Measurements from ENCODE around the gene RBM34.
A peak's percentile ranks its signal among the peaks of the same experiment; 100 is the strongest.
"Not testable (repeated sequence)": the region's sequence is repeated elsewhere in the genome, so short reads cannot be mapped to it uniquely, and the experiment has no call there.

Gene RBM34

DNA sequence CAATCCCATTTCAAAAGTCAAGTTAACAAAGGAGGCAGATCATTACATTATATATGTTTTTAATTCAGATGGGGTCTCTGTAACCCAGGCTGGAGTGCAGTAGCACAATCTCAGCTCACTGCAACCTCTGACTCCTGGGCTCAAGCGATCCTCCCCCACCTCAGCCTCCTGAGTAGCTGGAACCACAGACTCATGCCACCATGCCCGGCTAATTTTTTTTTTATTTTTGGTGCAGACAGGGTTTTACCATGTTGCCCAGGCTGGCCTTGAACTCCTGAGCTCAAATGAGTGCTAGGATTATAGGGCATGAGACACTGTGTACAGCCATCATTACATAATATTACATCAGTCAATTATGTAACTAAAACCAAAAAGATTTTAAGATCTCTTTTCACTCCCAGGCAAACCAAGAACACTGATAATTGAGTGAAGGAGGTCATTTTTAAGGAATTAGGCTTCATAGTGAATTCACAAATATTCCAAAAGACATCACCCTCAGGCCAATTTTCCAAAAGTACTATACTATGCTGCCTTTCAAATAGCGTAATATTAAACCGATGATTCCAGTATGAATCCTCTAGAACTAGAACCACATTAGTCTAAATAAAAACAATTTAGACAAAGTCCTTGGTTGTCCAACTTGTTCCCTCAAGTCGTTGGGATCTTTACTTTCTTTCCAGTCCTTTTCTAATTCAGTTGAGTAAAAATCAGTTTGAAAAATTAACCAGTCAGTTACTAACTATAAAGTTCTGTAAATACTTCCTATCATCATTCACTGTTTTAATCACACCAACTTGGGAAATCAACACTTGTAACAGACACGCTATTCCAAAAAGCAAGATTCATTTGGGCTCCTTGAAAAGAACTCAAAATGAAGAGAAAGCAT is 48.5 kb downstream of the RBM34 start:
- DNase-seq (ENCODE audit: low spot score), result no peak

DNA sequence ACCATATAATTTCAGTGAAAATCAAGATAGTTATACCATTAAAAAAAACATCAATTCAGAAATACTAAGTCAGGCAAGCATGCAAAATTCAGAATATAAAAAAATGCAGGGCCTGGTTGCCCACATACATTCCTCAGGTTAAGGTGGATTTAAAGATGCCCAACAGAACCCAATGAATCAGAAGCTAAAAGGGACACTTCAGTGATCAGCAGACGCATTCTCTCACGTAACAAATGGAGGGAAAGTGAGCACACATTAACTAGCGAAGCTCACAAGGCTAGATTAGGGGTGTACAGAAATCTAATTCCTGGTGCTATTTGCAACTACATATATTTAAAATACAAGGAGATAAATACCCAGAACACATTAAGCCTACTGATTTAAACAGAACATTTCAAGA is 49.9 kb downstream of the RBM34 start:
- DNase-seq (ENCODE audit: low spot score), result no peak

DNA sequence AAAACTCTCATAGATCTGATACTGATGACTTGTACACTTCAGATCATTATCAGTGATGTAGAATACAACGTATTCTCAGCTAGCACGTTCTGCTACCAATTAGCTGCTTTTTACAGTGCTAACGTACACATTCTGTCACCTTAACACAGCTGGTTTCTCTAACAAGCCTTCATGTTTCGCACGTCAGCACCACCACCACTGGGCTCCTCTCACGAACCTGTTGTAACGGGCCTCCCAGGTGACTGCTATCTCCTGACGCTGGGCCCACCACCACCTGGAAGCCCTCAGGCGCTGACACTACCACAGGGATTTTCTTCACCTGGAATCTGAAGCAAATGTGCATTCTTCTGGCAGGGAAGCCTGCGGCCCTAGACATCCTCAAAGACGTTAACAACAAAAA is 52.2 kb downstream of the RBM34 start:
- DNase-seq (ENCODE audit: low spot score), result no peak

DNA sequence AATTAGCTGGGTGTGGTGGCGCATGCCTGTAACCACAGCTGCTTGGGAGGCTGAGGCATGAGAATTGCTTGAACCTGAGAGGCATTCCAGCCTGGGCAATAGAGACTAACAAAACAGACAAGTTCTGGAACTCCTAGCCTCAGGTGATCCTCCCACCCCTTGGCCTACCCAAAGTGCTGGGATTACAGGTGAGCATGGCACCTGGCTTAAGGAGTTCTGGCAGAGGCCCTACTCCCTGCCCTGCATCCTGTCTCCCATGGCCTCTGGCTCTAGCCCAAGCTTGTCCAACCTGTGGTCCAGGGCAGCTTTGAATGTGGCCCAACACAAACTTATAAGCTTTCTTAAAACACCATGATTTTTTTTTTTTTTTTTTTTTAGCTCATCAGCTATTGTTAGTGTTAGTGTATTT is 52.9 kb downstream of the RBM34 start:
- DNase-seq (ENCODE audit: low spot score), result no peak

DNA sequence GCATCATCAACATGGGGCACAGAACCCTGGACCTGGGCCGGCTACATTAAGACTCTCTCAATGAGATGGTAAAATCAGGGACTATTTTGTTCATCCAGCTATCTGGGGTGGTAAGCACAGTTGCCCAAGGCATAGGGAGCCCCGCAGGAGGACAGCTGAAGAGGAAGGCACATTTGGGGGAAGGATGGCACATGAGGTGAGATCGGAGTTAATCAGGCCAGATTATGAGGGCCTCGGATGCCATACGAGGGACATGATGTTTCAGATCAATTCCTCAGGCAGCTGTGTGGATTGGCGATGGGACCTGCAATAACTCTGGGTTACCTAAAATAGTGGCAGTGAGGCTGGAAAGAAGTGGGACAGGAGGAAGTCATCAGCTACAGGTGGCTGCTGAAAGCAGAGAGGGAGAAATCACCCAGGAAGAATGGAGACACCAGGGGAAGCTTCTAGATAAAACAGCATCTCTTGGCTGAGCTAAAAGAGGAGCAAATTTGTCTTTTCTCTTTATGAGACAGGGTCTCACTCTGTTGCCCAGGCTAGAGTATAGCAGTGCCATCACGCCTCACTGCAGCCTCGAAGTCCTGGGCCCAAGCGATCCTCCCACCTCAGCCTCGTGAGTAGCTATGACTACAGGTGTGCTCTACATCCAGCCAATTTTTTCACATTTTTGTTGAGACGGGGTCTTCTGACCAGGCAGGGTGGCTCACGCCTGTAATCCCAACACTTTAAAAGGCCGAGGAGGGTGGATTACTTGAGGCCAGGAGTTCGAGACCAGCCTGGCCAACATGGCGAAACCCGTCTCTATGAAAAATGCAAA is 53.5 kb downstream of the RBM34 start:
- DNase-seq (ENCODE audit: low spot score), result no peak

DNA sequence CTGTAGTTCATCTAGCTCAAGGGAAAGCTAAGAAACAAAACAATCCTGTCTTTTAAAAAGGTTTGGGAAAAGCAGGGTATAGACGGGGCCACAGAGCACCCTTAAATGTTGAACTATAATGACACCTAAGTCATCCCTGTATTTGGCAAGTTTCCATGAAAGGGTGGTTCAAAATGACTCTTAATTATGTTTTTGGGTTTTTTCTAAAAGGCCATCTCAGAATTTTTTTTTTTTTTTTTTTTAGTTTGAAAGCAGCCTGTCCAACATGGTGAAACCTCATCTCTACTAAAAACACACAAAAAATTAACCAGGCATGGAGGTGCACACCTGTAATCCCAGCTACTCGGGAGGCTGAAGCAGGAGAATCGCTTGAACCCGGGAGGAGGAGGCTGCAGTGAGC is 54.6 kb downstream of the RBM34 start:
- no peak for DNase-seq (ENCODE audit: low spot score)

DNA sequence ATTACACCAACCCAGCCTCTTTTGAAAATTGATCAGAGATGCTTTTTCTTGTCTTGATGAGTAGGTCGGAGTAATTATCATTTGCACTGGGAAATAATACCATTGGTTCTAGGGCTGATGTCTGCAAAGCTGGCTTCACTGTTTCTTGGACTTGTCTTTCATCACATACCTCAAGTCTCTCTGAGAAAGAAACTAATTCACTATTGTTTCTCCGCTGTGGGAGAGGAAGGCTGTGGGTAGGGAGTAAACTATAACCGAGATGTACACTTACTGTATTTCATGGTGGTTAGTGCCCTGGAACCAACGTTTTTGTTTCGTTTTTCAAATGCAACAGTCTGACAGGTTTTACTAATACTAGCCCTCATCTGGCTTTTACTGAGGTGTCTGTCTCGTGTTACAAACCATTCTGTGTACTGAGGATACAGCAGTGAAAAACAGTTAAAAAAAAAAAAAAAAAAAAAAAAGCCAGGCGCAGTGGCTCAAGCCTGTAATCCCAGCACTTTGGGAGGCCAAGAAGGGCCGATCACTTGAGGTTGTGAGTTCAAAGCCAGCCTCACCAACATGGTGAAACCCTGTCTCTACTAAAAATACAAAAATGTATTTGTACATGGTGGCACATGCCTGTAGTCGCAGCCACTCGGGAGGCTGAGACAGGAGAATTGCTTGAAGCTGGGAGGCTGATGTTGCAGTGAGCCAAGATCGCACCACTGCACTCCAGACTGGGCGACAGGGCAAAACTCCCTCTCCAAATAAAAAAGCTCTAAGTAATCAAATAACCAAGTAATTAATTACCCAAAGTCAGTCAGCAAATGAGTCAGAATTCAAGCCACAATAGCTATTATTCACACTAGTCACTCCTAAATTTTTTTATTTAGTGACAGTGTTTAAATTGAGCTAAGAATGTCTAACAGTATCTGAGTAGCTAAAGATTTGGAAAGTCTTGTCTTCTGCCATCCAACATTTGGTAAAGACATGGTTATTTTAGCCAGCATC is 55.7 kb downstream of the RBM34 start:
- DNase-seq (ENCODE audit: low spot score), result no peak

DNA sequence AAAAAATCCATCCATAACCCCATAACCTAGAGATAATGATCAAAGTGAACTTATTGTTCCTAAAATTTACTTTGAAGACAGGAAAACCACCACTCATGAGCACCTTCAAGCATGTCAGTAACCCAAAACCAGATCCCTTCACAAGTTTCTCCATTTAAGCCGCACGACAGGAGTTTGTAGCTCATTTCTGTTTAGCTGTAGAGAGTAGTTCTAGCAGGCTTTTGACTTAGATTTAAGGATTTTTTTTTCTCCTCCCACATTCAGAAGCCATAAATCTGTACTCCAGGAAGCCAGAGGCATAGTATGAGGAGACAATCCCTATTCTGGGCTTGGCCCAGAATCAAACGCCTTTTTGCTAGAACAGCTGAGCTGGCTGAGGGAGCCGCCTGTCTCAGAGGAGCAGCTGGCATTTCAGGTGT is 58.0 kb downstream of the RBM34 start:
- DNase-seq (ENCODE audit: low spot score), result no peak

DNA sequence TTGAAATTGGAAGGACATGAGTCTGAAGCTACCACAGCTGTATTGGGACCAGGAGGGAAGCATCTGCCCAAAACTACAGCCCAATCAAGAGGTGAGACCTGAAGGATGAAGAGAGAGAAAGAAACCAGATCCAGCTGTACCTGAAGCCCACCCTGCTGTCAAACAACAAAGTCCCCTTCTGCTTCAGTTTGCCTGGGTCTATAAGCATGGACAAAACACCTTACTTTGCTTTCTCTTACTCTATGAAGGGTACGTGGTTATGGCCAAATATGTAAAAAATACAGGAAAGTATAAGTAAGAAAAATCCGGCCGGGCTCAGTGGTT is 58.8 kb downstream of the RBM34 start:
- DNase-seq (ENCODE audit: low spot score), result no peak

DNA sequence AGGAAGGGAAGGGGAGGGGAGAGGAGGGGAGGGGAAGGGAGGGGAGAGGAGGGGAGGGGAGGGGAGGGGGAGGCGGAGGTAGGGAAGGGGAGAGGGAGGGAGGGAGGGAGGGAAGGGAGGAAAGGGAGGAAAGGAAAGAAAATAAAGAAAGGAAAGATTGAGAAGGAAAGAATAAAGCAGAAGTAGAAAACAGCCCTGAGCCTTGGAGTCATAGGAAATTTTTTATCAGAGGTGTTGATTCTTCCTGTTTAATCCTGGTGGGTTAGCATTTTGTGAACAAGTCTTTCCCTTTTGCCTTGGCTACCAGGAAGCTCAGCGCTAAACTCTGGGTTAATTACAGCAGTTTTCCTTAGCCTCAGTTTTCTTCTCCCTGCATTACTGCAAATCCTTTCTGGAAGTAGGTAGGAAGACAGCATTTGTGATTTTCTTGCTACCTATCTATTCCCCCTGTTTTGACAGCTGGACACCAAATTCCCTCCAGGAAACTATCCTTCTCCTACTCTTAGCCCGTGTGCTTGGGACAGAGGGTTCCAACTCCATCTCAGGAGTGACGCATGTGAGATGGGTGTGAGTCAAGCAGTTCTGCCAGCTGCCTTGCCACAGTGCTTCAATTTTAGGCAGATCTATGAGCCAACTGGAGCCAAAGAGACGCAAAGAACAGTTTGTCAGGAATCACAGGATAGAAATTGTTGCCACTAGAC is 59.3 kb downstream of the RBM34 start:
- no peak for DNase-seq (ENCODE audit: low spot score)

DNA sequence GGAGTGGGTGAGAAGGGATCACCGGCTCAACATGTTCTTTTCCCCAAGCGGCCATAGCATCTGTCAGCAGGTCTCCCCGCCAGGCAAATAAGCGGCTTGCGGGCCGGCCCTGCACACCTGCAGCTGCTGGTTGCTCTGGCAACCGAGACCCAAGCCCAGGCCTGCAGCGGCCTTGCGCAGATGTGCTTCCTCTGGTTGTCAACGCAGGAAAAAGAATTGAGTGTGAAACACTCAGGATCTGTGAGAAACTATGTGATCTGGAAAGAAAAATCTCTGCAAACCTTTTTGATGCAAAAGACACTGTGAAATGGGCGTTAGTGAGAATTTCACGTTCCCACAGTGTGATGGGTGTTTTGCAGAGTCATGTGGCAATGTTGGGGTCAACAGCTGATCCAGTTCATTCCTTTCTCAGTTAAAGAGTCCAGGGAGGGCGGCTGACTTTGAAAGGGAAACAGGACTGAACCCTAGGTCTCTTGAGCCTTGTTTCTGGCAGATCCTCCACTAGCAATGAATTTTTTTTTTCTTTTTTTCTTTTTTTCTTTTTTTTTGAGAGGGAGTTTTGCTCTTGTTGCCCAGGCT is 60.8 kb downstream of the RBM34 start:
- DNase-seq (ENCODE audit: low spot score), result no peak

DNA sequence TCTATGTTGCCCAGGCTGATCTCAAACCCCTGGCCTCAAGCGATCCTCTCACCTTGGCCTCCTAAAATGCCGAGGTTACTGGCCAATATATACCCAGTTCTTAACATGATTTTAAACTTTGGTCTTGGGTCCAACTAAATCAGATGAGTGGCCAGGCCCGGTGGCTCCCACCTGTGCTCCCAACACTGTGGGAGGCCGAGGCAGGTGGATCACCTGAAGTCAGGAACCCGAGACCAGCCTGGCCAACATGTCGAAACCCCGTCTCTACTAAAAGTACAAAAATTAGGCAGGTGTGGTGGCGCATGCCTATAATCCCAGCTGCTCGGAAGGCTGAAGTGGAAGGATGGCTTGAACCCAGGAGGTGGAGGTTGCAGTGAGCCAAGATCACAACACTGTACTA is 62.1 kb downstream of the RBM34 start:
- no peak for DNase-seq (ENCODE audit: low spot score)

DNA sequence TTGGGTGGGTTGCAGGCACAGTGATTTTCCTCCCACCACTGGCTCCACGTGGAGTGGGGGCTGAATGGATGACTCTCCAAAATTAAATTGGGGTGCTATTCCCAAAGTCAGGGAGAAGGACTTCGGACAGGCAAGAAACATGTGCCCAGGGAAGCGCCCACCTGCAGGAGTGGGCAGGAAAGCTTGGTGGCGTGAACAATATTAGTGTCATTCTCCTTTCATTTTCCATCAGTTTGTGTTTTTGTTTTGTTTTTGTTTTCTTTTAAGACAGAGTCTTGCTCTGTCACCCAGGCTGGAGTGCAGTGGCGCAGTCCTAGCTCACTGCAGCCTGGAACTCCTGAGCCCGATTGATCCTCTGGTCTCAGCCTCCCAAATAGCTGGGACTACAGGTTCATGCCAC is 62.5 kb downstream of the RBM34 start:
- no peak for DNase-seq (ENCODE audit: low spot score)

DNA sequence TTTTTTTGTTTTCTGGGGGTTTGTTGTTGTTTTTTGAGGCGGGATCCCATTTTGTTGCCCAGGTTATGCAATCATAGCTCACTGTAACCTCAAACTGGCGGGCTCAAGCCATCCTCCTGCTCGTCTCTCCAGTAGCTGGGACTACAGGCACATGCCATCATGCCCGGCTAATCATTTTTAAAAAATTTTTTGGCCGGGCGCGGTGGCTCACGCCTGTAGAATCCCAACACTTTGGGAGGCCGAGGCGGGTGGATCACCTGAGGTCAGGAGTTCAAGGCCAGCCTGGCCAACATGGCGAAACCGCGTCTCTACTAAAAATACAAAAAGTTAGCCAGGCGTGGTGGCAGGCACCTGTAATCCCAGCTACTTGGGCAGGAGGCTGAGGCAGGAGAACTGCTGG is 63.5 kb downstream of the RBM34 start:
- not testable (repeated sequence) for DNase-seq (ENCODE audit: low spot score)

DNA sequence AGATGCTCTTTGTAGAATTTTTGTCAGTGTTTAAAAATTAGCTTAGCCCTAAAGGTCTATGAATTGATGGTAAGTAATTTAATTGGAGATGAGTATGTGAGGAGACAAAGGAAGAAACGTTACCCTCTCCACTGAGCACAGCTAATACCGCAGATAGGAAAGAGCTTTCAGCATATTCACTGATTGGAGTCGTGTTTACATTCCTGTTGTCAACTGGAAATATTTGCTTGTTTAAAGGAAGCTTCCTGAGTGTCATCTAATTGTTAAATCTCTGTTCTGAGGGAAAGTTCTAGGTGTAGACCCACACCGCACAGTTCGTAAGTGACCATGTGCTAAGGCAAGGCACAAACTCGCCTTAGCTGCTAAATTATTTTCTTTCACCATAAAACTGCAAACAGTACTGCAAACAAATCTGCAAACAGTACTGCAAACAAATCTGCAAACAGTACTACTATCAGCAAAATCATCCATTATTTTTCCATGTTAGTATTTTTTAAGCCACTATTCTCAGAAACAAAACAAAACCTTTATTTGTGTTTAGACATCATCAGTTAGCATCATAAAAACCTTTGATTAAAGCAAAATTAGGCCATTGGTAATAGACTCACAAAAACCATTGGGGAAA is 65.0 kb downstream of the RBM34 start:
- no peak for DNase-seq (ENCODE audit: low spot score)

DNA sequence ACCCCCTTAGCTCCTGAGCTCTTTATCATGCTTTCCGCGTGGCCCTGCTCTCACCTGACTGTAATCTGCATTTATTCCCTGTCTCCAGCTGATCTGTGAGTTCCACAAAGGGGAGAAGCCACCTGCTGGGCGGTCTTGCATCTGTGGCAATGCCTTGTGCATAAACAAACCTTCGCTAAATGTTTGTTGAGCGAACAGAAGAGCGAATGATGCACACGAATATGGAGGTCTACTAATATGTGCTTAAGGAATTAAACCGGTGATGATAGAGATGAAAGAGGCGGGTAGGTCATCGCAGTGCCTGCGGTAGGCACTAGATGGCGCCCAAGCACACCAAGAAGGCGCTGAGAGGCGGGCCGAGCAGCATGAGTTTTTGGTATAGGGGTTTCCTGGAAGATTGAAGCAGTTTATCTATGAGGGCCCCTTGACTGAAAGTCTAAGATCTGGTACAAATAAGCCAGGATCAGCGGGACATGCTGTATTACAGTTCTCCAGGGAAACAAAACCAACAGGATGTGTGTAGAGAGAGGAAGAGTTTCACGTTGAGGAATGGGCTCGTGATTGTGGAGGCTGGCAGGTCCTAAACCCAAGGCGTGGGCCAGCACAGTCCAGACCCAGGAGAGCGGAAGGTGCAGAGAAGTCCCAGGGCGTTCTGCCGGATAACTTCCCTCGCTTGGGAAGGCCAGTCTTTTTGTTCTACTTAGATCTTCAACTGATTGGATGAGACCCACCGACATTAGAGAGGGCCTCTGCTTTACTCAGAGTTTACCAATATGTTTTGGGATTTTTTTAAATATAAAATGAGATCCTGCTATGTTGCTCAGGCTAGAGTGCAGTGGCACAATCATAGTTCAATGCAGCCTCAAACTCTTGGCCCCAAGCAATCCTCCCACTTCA is 67.1 kb downstream of the RBM34 start:
- DNase-seq (ENCODE audit: low spot score), result peak; percentile 66

DNA sequence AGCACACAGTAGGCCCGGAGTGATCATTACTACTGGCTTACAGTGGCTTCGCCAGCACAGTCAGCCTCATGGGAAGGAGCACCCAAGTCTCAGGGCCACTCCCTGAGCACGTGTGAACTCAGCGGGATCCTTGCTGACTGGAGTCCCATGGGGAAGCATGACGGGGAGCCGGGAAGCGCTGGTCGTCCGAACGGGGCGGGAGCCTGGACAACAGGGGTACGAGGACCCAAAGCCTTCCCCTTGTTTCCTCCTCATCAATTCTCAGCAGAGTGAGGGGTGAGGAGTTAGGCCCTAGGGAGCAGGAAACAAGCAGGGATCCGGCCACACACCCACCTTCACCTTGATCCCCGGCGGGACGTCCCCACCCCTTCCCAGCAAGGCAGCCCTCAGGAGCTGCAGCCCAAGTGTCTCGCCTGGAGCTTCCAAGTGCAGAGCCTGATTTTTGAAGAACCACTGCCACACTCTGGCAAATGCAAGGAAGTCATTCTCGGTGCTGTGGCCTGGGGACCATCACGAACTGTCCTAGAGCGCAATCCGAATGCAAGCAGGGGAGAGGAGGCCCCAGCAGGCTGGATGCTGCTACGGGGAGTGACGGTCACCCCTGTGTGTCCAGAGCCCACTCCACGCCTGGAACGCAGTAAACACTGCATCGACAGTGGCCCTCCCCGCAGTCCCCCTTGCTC is 67.9 kb downstream of the RBM34 start:
- no peak for DNase-seq (ENCODE audit: low spot score)

DNA sequence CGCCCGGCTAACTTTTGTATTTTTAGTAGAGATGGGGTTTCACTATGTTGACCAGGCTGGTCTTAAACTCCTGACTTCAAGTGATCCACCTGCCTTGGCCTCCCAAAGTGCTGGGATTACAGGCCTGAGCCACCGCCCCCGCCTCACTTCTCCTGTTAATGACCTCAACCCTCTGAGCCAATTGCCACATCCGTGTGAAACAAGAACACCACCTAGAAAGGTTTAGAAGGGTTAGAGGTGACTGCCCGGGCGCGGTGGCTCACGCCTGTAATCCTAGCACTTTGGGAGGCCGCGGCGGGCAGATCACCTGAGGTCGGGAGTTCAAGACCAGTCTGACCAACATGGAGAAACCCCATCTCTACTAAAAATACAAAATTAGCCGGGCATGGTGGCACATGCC is 68.6 kb downstream of the RBM34 start:
- not testable (repeated sequence) for DNase-seq (ENCODE audit: low spot score)

DNA sequence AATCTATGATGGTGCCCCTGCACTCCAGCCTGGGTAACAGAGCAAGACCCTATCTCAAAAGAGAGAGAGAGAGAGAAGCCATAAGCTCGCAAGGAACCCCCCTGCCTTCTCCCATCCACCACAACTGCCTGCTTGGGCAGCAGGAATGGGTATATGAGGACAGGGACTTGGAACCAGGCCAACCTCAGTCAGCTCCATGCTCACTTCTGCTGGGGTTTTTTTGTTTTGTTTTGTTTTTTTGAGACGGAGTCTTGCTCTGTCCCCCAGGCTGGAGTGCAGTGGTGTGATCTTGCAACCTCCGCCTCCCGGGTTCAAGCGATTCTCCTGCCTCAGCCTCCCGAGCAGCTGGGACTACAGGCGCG is 69.0 kb downstream of the RBM34 start:
- not testable (repeated sequence) for DNase-seq (ENCODE audit: low spot score)

All from LoVo (cell line).